ENCODE results near the gene GMDS. TPM values are rescaled to one million over a fixed set of nuclear protein-coding genes. Genes with fewer than 3 reads are reported as not detected.

Gene GMDS
- total RNA-seq, 2 experiments from 2014 or later = 38.4 to 41.3 TPM

DNA sequence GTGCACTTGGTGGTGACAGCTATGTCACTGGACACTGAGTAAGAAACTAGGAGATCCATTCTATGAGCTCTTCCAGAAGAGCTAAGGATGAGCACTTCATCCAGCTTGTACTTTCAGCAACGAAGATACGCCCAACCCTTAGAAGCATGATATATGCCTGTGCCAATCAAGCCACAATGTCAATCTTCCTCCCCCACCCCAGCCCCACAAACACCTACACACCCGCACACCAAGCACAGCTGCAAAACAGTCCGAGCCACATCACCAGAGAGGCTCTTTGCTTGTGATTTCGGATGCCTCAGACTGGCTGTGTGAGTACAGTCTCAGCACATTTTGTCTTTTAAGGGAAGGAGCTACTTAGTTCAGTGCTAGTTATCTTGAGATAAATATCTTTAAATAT lies 375.2 kb downstream of the GMDS start:
- no peaks in the 10 kb centered on the region for H3K4me1 Mint-ChIP-seq (ENCODE audit: low read depth)
- CTCF ChIA-PET = interaction anchor here (0.6 kb wide), 1 partner anchor 109 kb away, joined by 3 read pairs; no protein-coding TSS in a partner anchor
- H3K27ac Mint-ChIP-seq = no peak overlapping the region
- H3K36me3 Mint-ChIP-seq (ENCODE audit: low read depth) = no peaks in the 10 kb centered on the region
- H3K4me3 Mint-ChIP-seq = no peak overlapping the region
- no peaks in the 10 kb centered on the region for H3K9me3 Mint-ChIP-seq
- DNase-seq = no peak
- intact Hi-C loops (cut with micrococcal nuclease) = no loop called here
- no peaks in the 10 kb centered on the region for H3K27me3 Mint-ChIP-seq (ENCODE audit: low read depth)

DNA sequence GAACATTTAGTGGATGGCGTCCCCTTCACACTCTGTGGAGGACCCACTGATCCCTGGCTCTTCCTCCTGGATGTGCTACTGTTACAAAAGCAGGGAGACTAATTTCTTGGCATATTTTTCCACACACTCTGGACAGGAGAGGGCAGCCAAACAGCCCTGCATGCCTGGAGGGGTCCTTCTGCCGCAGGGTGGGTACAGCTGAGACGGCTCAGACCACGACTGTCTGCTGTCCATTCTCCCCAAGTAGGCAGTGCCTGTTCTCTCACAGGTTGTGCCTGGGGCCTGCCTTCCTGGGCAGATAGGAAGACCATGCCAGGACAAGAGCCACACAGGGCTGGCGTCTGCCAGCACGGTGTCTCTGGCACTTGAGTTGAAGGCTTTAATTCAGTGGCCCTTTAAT lies 375.6 kb downstream of the GMDS start:
- no peak for DNase-seq
- H3K27me3 Mint-ChIP-seq (ENCODE audit: low read depth) = no peaks in the 10 kb centered on the region
- CTCF ChIA-PET = no interaction called here
- H3K4me3 Mint-ChIP-seq = no peak overlapping the region
- intact Hi-C loops (cut with micrococcal nuclease) = no loop called here
- no peaks in the 10 kb centered on the region for H3K36me3 Mint-ChIP-seq (ENCODE audit: low read depth)
- no peak overlapping the region for H3K27ac Mint-ChIP-seq
- H3K9me3 Mint-ChIP-seq = no peaks in the 10 kb centered on the region
- H3K4me1 Mint-ChIP-seq (ENCODE audit: low read depth) = no peaks in the 10 kb centered on the region

DNA sequence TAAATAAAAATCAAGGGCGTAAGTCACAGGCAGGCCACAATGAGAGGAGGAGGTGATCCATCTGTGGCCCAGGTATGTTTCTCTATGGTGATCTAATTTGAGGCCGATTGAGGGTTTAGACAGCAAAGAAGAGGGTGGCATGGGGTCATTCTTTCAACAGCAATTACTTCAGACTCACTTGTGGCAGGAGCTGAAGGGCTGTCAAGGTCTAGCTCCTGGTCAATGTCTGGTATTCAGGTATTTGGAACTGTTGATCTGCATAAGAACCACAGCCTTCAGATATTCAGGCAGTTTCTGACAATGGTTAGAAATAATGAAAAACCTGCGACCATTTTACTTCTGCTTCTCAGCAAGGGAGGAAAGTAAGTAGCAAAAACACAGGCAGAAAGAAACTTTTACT lies 376.1 kb downstream of the GMDS start:
- Mint-ChIP-seq H3K4me1 (ENCODE audit: low read depth) (no peaks in the 10 kb centered on the region), H3K36me3 (ENCODE audit: low read depth) (no peaks in the 10 kb centered on the region), H3K4me3 (no peak overlapping the region), H3K27me3 (ENCODE audit: low read depth) (no peaks in the 10 kb centered on the region), H3K27ac (no peak overlapping the region), H3K9me3 (no peaks in the 10 kb centered on the region)
- CTCF ChIA-PET = no interaction called here
- no peak for DNase-seq
- intact Hi-C loops (cut with micrococcal nuclease) = no loop called here

DNA sequence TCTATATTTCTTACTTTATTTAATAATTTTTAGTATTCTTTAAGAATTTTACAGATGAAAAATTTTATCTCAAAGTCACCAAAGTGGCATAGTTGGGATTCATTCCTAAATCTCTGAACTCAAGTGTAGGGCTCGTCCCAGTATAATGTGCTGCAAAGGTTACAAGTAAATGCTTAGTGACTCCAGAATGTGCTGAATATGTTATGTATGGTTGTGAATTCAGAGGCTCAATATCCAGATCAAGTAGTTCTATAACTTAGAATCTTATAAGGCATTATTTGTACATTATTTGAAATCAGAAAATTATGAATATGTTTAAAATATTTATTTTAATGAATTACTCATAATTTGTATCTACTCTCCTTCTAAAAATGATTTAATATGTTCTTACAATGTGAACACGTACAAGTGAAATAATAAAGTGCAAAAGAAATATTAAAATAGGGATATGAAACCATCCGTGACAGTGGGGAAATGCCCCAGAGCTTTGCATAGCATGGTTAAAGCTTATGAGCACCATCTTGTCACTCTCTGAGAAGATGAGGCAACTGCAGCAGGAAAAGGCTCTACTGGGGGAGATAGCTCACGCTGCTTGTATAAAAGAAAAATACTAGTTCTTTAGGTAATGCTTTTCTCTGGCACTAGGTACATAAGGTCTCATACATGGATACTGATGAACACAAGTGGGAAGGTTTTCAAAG lies 376.7 kb downstream of the GMDS start:
- intact Hi-C loops (cut with micrococcal nuclease) = no loop called here
- Mint-ChIP-seq H3K9me3 (no peaks in the 10 kb centered on the region), H3K4me3 (no peak overlapping the region), H3K4me1 (ENCODE audit: low read depth) (no peaks in the 10 kb centered on the region), H3K27ac (no peak overlapping the region), H3K36me3 (ENCODE audit: low read depth) (no peaks in the 10 kb centered on the region), H3K27me3 (ENCODE audit: low read depth) (no peaks in the 10 kb centered on the region)
- DNase-seq = no peak
- CTCF ChIA-PET = no interaction called here

DNA sequence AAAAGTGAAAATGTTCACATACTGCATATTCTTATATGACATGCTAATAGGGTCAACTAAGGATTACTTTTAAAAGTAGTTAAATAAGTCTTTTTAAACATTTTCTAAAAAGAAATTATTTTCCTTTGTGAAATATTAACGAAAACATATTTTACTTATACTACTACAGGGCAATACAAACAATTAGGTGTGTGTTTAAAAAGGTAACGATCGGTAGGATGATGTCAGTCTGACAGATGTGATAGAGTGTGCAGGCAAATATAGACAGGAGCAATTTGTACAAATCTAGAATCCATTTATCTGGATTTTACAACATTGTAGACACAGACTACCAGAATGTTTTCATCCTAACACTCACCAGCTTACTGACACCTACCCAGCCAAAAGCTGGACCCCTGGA lies 378.2 kb downstream of the GMDS start:
- DNase-seq = no peak
- Mint-ChIP-seq H3K9me3 (no peaks in the 10 kb centered on the region), H3K4me3 (no peak overlapping the region), H3K36me3 (ENCODE audit: low read depth) (no peaks in the 10 kb centered on the region), H3K27ac (no peak overlapping the region), H3K27me3 (ENCODE audit: low read depth) (no peaks in the 10 kb centered on the region), H3K4me1 (ENCODE audit: low read depth) (no peaks in the 10 kb centered on the region)
- CTCF ChIA-PET = no interaction called here
- intact Hi-C loops (cut with micrococcal nuclease) = no loop called here

DNA sequence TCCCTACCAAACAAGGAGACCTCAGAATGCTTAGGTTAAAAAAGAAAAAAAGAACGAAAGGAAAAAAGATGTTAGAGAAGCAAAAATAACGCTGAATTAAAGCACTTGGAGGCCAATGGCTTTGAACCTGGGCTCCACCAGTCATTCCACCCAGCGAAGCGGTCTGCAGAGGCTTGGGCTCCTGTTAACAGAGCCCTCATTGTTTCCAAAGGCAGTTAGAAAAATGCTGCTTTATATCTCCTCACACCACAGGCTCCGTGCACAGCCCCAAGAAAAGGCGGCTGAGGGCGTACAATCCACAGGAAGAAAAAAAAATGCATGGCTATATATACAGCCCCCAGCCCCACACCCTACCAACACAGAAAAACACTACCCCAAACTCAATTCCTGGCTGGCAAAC lies 379.8 kb downstream of the GMDS start:
- H3K27ac Mint-ChIP-seq = no peak overlapping the region
- no peaks in the 10 kb centered on the region for H3K27me3 Mint-ChIP-seq (ENCODE audit: low read depth)

DNA sequence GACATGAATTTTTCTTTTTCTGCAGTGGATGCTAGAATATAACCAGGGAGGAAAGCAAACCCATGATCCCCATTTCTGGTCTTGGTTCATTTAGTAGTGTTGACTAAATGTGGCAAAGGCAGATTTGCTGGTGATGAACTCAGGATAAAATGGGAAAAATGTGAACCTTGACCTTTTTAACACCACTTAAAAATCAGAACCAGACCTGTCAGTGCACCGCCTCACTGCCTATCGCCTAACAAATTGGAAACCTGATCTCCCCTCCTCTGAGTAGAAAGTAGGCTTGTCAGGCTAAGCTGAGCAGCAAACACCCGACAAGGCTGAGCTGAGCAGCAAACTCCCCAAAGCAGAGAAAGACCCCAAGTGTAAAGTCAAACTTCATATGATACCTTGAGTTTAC lies 380.9 kb downstream of the GMDS start:
- no peak for DNase-seq
- Mint-ChIP-seq H3K36me3 (ENCODE audit: low read depth) (no peaks in the 10 kb centered on the region), H3K4me1 (ENCODE audit: low read depth) (no peaks in the 10 kb centered on the region), H3K9me3 (no peaks in the 10 kb centered on the region), H3K4me3 (no peak overlapping the region), H3K27me3 (ENCODE audit: low read depth) (no peaks in the 10 kb centered on the region), H3K27ac (no peak overlapping the region)
- CTCF ChIA-PET = no interaction called here
- intact Hi-C loops (cut with micrococcal nuclease) = no loop called here

More for the DNA sequence above, 379.8 kb downstream of the GMDS start:
- Mint-ChIP-seq H3K9me3 (no peaks in the 10 kb centered on the region), H3K36me3 (ENCODE audit: low read depth) (no peaks in the 10 kb centered on the region), H3K4me3 (no peak overlapping the region), H3K4me1 (ENCODE audit: low read depth) (no peaks in the 10 kb centered on the region)
- intact Hi-C loops (cut with micrococcal nuclease) = no loop called here
- DNase-seq = no peak
- CTCF ChIA-PET = no interaction called here

DNA sequence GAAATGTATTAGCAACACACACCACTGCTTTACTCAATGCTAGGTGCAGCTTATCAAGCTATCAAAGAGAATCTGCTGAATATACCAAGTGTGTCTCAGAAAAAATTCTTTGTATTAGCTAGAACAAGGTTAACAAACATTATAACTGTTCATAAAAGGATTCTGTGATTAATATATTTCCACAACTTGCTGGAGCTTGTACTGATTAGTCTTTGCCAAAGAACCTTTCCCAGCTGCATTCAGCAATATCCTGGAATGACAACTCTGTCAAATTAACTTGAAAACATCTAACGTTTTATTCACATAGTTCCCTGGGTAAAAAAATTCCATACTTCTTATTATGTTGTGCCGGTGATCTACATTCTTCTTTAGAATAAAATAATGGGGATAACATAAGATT lies 383.0 kb downstream of the GMDS start:
- Mint-ChIP-seq H3K4me1 (ENCODE audit: low read depth) (no peaks in the 10 kb centered on the region), H3K27me3 (ENCODE audit: low read depth) (no peaks in the 10 kb centered on the region), H3K9me3 (no peaks in the 10 kb centered on the region), H3K36me3 (ENCODE audit: low read depth) (no peaks in the 10 kb centered on the region), H3K27ac (no peak overlapping the region), H3K4me3 (no peak overlapping the region)
- intact Hi-C loops (cut with micrococcal nuclease) = no loop called here
- no peak for DNase-seq
- CTCF ChIA-PET = no interaction called here

DNA sequence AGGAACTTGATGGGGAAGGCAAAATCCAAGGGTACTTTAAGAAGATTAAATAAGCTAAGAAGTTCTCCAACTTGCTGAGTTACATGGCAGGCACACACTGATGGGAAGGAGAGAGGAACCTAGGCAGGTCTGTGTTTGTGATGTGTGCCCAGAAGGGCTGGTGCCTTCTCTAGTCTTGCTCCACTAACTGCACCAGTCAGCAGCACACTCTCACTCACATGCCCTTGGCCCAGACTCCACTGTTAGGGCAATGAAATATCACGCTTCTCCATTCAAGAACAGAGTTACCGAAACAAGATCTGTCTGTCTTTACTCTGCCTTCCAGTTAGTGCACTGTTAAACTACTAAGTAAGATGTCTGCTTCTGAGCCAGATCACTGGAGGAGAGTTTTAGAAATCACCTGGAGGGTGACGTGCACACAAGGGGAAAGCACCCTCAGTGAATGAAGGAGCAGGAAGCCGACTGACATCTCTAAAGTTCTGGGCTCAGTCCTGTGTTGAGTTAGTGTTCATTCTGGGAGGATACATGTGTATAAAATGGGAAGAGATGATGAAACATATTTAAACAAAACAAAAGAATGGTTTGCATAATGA lies 384.6 kb downstream of the GMDS start:
- Mint-ChIP-seq H3K27me3 (ENCODE audit: low read depth) (no peaks in the 10 kb centered on the region), H3K9me3 (no peaks in the 10 kb centered on the region), H3K4me3 (no peak overlapping the region), H3K27ac (no peak overlapping the region), H3K4me1 (ENCODE audit: low read depth) (no peaks in the 10 kb centered on the region), H3K36me3 (ENCODE audit: low read depth) (no peaks in the 10 kb centered on the region)
- intact Hi-C loops (cut with micrococcal nuclease) = no loop called here
- no peak for DNase-seq
- CTCF ChIA-PET = no interaction called here

DNA sequence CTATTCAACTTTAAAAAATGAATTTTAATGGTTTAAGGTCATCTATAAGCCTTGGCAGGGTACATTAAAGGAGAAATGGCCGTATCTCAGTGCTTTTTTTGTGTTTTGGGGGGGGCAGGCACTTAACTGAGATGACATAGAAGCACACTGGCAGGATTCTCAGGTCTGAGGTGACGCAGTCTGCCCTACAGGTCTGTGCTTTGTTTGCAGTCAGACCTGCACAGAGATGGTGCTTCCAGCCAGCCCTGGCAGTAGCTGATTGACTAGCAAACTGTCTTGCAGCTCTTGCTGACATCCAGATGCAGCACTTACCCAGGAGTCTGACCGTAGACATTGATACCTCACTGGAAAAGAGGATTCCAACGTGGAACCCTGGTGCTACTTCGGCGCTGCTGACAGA lies 386.5 kb downstream of the GMDS start:
- CTCF ChIA-PET = no interaction called here
- no peak overlapping the region for H3K27ac Mint-ChIP-seq
- no peaks in the 10 kb centered on the region for H3K27me3 Mint-ChIP-seq (ENCODE audit: low read depth)
- H3K4me3 Mint-ChIP-seq = no peak overlapping the region
- DNase-seq = no peak
- H3K4me1 Mint-ChIP-seq (ENCODE audit: low read depth) = no peaks in the 10 kb centered on the region
- no peaks in the 10 kb centered on the region for H3K36me3 Mint-ChIP-seq (ENCODE audit: low read depth)
- intact Hi-C loops (cut with micrococcal nuclease) = no loop called here
- no peaks in the 10 kb centered on the region for H3K9me3 Mint-ChIP-seq

DNA sequence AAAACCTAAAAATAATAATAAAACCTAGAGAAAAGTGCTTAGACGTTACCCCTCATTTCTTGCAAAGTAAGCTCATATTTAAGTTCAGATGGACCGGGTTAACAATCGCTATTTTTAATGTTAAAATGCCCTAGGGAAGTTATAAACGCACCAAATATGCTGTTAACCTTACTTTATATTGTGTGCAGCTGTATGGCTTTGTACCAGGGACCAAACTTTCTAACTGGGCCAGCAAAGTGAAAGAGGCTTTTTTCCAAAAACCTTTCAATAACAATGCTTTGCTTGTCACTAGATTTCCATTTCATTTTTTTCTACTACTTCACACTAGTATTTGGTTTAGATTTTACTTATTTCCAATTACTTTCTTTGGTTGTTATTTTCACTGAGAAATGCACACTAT lies 387.2 kb downstream of the GMDS start:
- Mint-ChIP-seq H3K36me3 (ENCODE audit: low read depth) (no peaks in the 10 kb centered on the region), H3K27me3 (ENCODE audit: low read depth) (no peaks in the 10 kb centered on the region), H3K9me3 (no peaks in the 10 kb centered on the region), H3K4me1 (ENCODE audit: low read depth) (peaks cover 2% of the 10 kb centered on the region), H3K27ac (no peak overlapping the region), H3K4me3 (no peak overlapping the region)
- CTCF ChIA-PET = no interaction called here
- no peak for DNase-seq
- intact Hi-C loops (cut with micrococcal nuclease) = no loop called here

DNA sequence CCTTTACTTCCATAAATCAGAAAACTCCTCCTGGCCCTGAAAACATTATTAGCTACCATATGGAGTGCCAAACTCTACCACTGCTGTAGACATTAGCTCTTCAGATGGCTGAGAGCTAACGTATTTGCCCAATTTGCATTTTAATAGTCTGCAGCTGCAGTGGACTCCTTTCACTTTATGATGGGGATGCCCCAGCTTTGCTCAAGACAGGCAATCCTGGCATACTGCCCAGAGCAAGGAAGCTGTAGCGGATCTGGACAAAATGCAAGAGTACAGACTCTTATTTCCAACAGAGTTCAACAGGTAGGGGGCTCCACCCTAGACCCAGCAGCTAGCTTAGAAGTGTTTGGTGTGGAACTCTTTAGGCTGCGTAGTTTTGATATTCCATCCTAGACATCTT lies 389.0 kb downstream of the GMDS start:
- no peak overlapping the region for H3K27ac Mint-ChIP-seq
- CTCF ChIA-PET = no interaction called here
- peaks cover 2% of the 10 kb centered on the region for H3K4me1 Mint-ChIP-seq (ENCODE audit: low read depth)
- no peak overlapping the region for H3K4me3 Mint-ChIP-seq
- peak; percentile 18 for DNase-seq
- no peaks in the 10 kb centered on the region for H3K36me3 Mint-ChIP-seq (ENCODE audit: low read depth)
- no peaks in the 10 kb centered on the region for H3K27me3 Mint-ChIP-seq (ENCODE audit: low read depth)
- H3K9me3 Mint-ChIP-seq = no peaks in the 10 kb centered on the region
- intact Hi-C loops (cut with micrococcal nuclease) = no loop called here

DNA sequence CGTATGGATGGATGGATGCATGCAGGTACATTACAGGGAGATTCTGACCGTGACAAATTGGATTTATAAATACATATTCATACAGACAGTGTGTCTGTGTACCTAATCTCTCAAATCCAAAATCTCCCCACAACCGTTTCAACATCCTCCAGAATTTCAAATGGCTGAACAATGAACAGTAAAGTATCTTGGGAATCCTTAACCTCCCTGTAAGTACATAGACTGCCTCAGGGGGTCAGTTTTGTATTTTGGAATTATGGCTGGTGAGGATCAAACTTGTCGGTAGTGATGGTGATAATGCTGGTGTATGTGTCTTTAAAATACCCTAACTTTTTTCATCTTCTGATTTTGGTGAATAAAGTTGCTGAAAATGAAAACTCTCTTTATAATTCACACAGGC lies 389.5 kb downstream of the GMDS start:
- Mint-ChIP-seq H3K36me3 (ENCODE audit: low read depth) (no peaks in the 10 kb centered on the region), H3K27ac (no peak overlapping the region), H3K9me3 (no peaks in the 10 kb centered on the region), H3K4me3 (no peak overlapping the region), H3K27me3 (ENCODE audit: low read depth) (no peaks in the 10 kb centered on the region), H3K4me1 (ENCODE audit: low read depth) (peaks cover 2% of the 10 kb centered on the region)
- intact Hi-C loops (cut with micrococcal nuclease) = no loop called here
- CTCF ChIA-PET = no interaction called here
- DNase-seq = no peak

All from activated naive CD4-positive, alpha-beta T cell treated with anti-CD3 and anti-CD28 coated beads for 36 hours (primary cell).